Hepatocyte (in vitro differentiated cells): ENCODE results near the gene PHLDA1.

Experiments used
- EZH2 ChIP-seq: fragments of 200-600 bp; sonication (generic); IDR thresholded peaks from 2 replicates; pipeline ENCODE4 v1.6.1; 2016; ENCODE audit warnings: antibody characterized with exemption, mild to moderate bottlenecking, borderline replicate concordance
- TF ChIP-seq, protein P1 (sequence below): fragments of 200-600 bp; sonication (generic); IDR thresholded peaks from 2 replicates; pipeline ENCODE4 v1.5.1; 2016; ENCODE audit warnings: antibody characterized with exemption, mild to moderate bottlenecking; ENCODE audit not compliant: poor library complexity

DNA sequence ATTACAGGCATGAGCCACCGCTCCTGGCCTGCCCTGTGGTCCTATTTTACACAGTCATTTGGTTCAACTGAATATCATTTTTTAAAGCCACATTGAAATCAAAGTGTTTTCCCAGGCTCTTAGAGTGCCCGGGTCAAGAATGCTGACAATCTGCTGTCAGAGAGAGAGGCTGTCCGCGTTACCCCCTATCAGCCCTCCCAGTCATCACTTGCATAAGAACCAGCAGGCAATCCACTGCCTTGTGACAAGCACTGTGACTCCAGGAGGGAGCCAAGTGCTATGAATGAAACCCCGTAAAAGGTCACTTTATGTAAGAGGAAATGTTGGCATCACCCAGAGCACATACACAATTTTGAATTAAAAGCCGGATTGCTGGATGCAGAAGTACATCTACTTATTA, 13.5 kb downstream of the PHLDA1 start:
- TF ChIP-seq, protein P1, sequence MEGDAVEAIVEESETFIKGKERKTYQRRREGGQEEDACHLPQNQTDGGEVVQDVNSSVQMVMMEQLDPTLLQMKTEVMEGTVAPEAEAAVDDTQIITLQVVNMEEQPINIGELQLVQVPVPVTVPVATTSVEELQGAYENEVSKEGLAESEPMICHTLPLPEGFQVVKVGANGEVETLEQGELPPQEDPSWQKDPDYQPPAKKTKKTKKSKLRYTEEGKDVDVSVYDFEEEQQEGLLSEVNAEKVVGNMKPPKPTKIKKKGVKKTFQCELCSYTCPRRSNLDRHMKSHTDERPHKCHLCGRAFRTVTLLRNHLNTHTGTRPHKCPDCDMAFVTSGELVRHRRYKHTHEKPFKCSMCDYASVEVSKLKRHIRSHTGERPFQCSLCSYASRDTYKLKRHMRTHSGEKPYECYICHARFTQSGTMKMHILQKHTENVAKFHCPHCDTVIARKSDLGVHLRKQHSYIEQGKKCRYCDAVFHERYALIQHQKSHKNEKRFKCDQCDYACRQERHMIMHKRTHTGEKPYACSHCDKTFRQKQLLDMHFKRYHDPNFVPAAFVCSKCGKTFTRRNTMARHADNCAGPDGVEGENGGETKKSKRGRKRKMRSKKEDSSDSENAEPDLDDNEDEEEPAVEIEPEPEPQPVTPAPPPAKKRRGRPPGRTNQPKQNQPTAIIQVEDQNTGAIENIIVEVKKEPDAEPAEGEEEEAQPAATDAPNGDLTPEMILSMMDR: no peak
- no peak for TF ChIP-seq EZH2
